ENCODE data around the gene KRTAP5-1.
A peak's percentile ranks its signal among the peaks of the same experiment; 100 is the strongest.

Gene KRTAP5-1

DNA sequence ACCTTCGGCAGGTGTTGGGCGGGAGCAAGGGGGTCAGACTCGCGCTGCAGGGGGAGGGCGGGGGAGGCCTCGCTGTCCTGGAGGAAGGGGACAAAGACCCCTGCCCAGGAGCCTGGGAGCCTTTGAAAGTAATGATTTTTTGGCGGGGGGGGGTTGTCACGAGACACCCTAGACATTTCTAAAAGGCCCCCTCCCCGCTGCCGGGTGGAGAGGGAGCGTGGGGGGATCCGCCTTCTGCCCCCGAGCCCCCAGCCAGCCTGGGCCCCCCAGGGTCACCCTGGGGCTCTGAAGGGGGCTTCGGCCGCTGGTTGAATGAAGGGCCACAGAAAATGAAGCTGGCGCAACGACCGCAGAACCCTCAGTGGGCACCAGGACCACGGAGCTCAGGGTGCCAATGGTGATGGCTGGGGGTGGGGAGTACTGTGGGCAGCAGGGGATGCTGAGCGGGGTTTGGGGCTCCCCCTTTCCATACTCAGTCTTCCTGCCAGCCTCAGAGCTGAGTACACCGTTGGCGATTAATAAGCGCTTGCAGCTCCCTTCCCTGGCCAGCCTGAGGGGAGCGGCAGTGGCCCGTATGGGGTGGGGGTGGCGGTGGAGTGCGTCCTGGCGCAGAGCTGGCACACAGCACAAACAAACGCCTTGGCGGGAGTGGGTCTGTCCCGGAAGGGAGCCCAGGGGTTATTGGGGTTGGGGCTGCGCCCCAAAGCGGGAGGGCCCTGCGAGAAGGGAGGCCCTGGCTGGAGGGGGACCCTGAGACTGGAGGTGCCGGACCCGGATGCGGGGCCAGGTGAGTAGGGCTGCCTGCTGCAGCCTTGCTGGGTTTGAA, 11.8 kb downstream of the KRTAP5-1 start:
- TF ChIP-seq, protein P1, sequence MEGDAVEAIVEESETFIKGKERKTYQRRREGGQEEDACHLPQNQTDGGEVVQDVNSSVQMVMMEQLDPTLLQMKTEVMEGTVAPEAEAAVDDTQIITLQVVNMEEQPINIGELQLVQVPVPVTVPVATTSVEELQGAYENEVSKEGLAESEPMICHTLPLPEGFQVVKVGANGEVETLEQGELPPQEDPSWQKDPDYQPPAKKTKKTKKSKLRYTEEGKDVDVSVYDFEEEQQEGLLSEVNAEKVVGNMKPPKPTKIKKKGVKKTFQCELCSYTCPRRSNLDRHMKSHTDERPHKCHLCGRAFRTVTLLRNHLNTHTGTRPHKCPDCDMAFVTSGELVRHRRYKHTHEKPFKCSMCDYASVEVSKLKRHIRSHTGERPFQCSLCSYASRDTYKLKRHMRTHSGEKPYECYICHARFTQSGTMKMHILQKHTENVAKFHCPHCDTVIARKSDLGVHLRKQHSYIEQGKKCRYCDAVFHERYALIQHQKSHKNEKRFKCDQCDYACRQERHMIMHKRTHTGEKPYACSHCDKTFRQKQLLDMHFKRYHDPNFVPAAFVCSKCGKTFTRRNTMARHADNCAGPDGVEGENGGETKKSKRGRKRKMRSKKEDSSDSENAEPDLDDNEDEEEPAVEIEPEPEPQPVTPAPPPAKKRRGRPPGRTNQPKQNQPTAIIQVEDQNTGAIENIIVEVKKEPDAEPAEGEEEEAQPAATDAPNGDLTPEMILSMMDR (IDR thresholded peaks at IDR 0.05; ENCODE audit: low read length, missing control alignments), result no peak
- no peak for DNase-seq (ENCODE audit: low read depth)
- H3K4me3 ChIP-seq (replicated peaks; ENCODE audit: low read depth, low read length), result no peak overlapping the region

DNA sequence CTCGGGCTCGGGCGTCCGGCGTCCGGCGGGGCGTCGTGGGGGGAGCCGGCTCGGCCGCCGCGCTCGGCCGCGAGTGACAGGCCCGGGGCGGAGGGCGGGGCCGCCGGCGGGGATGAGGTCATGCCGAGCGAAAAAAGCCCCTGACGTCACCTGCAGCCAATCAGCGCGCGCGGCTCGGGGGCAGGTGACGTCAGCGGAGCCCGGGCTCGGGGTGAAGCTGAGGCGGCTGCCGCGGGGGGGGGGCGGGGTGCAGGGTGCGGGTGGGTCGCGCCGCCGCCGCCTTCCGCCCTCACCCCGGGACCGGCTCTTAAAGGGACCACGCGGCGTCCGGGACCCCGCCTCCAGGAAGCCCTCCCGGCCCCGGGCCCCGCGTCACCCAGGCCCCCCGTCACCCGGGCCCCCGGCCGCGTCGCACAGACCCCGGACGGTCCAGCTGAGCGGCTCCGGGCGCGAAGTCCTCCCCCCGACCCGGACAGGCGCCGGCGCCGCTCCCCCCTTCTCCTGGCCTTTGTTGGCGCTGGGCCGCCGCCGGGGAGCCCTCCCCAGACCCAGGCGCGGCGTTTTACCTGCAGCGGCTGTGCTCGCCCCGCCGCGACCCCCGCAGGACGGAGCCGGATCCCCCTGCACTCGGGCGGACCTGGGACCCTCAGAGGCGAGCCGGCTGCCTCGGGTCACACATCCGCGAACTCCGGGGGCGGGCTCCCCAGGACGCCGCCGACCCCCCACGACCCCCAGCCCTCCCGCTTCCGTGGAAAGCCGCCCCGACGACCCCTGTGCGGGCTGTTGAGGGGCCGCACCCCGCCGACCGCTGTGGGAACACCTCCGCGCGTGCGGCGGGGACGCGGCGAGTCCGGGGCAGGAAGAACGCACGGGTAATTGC, 12.6 kb downstream of the KRTAP5-1 start, which contains the start of gene DUSP8:
Gene DUSP8 (minus strand): TSS at position 75 of the 880 bp plus-strand sequence. CDS start 6,445 bp downstream, outside the sequence.
- TF ChIP-seq, protein P1 (IDR thresholded peaks at IDR 0.05; ENCODE audit: low read length, missing control alignments), result no peak
- peak within 1 kb of the TSS; percentile 55 for H3K4me3 ChIP-seq (replicated peaks; ENCODE audit: low read depth, low read length)
- peak; percentile 82 for DNase-seq (ENCODE audit: low read depth)

DNA sequence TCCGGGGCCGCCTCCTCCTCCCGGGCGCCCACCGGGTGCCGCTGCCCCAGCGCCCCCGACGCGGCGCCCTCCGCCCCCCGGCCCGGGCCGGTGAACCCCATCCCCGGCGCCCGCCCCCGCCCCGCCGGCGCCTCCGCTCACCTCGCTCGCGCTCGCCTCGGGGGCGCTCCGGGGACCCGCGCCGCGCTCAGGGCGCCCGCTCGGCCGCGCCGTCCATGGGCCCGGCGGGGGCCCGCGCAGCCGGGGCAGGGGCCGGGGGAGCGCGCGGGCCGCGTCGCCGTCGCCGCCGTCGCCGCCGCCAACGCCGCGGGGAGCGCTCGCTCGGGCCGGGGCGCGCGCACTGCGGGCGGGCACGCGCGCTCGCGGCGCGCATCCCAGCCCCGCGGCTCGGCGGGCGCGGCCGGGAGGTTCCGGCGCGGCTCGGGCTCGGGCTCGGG, 13.3 kb downstream of the KRTAP5-1 start:
- TF ChIP-seq, protein P1 (IDR thresholded peaks at IDR 0.05; ENCODE audit: low read length, missing control alignments), result no peak
- no peak for DNase-seq (ENCODE audit: low read depth)
- peak overlapping the region; percentile 55 for H3K4me3 ChIP-seq (replicated peaks; ENCODE audit: low read depth, low read length)

DNA sequence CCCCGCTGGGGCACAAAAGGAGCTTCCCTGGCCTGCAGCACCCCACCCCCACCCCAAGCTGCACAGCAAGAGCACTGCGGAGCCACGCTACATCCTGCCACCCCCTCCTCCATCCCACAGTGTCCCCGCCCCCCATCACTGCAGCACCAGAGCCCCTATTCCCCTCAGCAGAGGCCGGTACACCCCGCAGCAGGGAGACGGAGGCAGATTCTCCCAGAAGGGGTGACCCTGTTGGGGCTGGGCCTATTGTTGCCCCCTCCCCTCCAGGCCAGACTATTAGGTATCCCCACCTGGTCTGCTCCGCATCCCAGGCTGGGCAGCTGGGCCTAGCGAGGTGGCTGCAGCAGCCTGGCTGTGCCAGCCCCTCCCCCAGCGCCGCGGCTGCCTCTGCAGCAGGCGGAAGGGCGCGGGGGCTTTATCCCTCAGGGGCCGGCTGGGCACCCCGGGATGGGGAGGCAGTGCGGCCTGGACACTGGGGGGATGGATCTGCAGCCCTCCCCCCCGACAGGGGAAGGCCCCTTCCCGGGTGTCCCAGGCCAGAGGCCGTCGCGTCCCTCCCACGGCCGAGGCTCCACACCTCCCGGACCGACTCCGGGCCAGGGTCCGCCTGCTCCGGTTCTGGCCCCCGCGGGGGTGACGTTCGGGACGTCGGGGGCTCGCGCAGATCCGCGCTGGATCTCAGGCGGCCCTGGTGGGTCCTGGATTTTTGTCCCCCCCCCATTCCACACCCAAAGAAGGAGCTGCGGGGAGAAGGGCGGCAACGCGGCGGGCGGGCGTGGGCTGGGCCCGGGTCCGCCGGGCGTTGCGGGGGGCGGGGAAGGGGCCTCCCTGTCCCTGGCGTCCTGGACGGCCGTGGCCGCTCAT, 14.0 kb downstream of the KRTAP5-1 start:
- TF ChIP-seq, protein P1 (IDR thresholded peaks at IDR 0.05; ENCODE audit: low read length, missing control alignments), result no peak
- DNase-seq (ENCODE audit: low read depth), result no peak
- H3K4me3 ChIP-seq (replicated peaks; ENCODE audit: low read depth, low read length), result peak overlapping the region; percentile 55

DNA sequence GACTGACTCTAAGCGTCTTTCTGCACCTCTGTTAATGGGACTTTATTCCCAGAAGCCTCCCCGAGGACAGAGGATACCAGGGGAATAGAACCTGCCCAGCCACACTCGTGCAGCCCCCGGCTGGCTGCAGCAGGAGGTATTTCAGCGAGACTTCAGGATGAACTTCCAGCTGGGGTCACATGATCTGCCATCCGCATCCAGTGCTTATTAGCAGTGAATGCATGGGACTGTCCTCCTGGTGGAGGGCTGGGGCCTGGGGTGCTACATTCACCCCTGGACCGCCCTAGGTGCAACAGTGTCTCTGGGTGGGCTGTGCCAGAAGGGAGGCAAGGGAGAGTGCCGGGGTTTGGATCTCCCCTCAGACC, 14.6 kb downstream of the KRTAP5-1 start:
- TF ChIP-seq, protein P1 (IDR thresholded peaks at IDR 0.05; ENCODE audit: low read length, missing control alignments), result no peak
- no peak overlapping the region for H3K4me3 ChIP-seq (replicated peaks; ENCODE audit: low read depth, low read length)
- no peak for DNase-seq (ENCODE audit: low read depth)

DNA sequence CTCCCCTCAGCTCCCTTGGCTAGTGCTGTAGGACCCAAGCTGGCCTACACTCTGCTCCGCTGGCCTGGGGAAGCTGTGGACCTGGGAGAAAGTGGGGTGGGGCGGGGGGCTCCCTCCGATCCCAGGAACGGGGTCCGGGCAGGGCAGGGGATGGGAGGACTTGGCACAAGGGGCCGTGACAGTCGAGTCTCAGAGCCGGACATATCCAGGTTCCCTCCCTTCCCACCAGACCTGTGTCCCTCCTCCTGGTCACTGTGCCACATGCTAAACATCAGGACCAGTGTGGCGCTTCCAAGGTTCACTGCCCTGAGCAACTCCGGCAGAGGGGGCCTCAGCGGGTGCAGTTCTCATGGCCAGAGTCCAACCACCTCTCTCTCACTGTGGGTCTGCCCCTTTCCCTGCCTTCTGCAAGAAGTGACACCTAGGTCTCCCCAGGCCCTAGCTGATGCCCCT, 15.1 kb downstream of the KRTAP5-1 start:
- DNase-seq (ENCODE audit: low read depth), result no peak
- TF ChIP-seq, protein P1 (IDR thresholded peaks at IDR 0.05; ENCODE audit: low read length, missing control alignments), result no peak

More for the DNA sequence above, 15.1 kb downstream of the KRTAP5-1 start:
- H3K4me3 ChIP-seq (replicated peaks; ENCODE audit: low read depth, low read length), result no peak overlapping the region
